PC-9 (cell line): ENCODE measurements around the gene C19orf18.

Source experiments
- CTCF ChIP-seq: fragments of 200-600 bp; sonication (generic); conservative IDR thresholded peaks from 2 replicates; pipeline ENCODE4 v1.6.1; 2017; ENCODE audit warnings: mixed run types, antibody characterized with exemption, mild to moderate bottlenecking, moderate library complexity
- EZH2 ChIP-seq: fragments of 200-600 bp; sonication (generic); IDR thresholded peaks from 2 replicates; pipeline ENCODE4 v1.8.0; 2017; ENCODE audit warnings: antibody characterized with exemption, low read depth

DNA sequence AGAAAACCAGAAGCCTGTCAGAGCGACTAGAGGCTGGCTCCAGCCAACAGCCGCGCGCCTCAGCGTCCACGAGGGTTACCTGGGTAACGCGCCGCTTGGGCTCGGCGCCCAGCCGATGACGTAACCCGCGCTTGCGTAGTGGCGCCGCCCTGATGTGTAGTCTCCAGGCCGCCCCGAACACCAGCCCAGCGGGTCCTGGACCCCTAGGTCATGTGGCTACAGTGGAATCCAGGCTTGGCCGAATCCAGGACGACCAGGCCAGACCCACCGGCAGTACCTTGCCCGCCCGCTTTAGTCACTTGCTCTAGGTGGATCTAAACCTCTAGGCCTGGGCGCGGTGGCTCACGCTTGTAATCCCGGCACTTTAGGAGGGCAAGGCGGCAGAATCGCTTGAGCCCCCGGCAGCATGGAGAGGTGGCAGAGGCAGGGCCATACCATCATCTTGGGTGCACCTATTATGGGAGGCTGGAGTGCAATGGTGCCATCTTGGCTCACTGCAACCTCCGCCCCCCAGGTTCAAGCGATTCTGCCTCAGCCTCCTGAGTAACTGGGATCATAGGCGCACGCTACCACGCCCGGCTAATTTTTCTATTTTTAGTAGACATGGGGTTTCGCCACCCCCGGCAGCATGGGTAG lies 35.5 kb upstream of the C19orf18 start:
- TF ChIP-seq CTCF: no peak
- no peak for TF ChIP-seq EZH2
